DND-41 (cell line): Measurements from ENCODE around the gene PRKCZ.

Source experiments
- EZH2 ChIP-seq: IDR thresholded peaks from 3 replicates; pipeline ENCODE4 v1.6.1; 2012; ENCODE audit warnings: borderline replicate concordance, low read depth, mild to moderate bottlenecking, moderate library complexity, low read length, inconsistent platforms; ENCODE audit not compliant: severe bottlenecking
- TF ChIP-seq, protein P1 (sequence below): IDR thresholded peaks from 2 replicates; pipeline ENCODE4 v1.5.1; 2012; ENCODE audit warnings: borderline replicate concordance, low read length, moderate library complexity, mild to moderate bottlenecking; ENCODE audit not compliant: poor library complexity, severe bottlenecking; ENCODE audit errors: extremely low read depth

DNA sequence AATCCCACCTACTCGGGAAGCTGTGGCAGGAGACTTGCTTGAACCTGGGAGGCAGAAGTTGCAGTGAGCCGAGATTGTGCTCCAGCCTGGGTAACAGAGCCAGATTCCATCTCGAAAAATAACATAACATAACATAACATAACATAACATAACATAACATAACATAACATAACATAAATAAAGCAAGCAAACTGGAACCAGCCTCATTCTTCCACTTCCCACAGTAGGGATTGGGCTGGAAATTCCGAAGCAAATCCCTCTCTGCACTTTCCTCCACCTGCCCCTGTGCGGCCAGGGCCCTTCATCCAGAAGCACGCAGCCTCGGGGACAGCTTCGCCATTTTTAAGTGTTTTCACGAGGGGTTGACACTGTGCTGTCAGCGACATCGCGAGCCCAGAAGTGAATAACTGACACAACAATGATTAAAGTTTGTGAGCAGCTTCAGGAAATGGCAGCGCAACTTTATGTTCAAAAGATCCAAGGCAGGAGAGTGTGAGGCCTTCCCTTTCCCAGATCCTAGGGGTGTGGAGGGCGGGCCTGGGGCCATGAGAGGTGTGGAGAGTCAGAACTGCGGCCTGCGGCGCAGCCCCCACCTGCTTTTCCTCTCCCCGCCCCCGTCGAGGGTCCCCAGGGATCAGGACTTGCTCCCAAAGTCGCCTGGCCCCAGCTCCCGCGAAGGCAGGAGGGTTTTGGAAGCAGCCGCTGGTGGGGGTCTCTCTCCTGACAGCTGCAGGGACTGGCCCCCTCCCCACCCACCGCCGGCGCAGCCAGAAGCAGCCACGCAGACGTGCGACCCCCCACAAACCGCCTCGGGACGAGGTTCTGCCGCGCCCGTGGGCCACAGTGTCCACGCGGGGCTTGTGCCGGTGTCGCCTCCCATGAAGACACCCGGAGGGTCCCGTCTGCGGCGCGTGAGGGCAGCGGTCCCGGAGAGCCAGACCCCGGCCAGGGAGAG, 31.7 kb upstream of the PRKCZ start:
- TF ChIP-seq, protein P1, sequence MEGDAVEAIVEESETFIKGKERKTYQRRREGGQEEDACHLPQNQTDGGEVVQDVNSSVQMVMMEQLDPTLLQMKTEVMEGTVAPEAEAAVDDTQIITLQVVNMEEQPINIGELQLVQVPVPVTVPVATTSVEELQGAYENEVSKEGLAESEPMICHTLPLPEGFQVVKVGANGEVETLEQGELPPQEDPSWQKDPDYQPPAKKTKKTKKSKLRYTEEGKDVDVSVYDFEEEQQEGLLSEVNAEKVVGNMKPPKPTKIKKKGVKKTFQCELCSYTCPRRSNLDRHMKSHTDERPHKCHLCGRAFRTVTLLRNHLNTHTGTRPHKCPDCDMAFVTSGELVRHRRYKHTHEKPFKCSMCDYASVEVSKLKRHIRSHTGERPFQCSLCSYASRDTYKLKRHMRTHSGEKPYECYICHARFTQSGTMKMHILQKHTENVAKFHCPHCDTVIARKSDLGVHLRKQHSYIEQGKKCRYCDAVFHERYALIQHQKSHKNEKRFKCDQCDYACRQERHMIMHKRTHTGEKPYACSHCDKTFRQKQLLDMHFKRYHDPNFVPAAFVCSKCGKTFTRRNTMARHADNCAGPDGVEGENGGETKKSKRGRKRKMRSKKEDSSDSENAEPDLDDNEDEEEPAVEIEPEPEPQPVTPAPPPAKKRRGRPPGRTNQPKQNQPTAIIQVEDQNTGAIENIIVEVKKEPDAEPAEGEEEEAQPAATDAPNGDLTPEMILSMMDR, result no peak
- TF ChIP-seq EZH2, result no peak
